GM21576 (cell line): ENCODE data around the gene PFKFB4.
"Not testable (repeated sequence)": the region's sequence is repeated elsewhere in the genome, so short reads cannot be mapped to it uniquely, and the experiment has no call there.

Experiments used
- ATAC-seq: cut with Tn5 transposase; IDR thresholded peaks from one replicate; pipeline ENCODE4 v1.9.1; 2021; ENCODE audit warnings: mild to moderate bottlenecking, moderate library complexity; ENCODE audit not compliant: unreplicated experiment

The PFKFB4 gene

GRCh38 chr3:48561045-48561736, 4.6 kb upstream of the PFKFB4 start:
- ATAC-seq = no peak

- ATAC-seq = no peak
Observed at GRCh38 chr3:48560648-48561018, 4.0 kb upstream of the PFKFB4 start.

GRCh38 chr3:48558493-48559134, 2.0 kb upstream of the PFKFB4 start:
- no peak for ATAC-seq

GRCh38 chr3:48555949-48556795, 431 bp downstream of the PFKFB4 start:
- ATAC-seq = no peak

GRCh38 chr3:48555231-48555948, 1.2 kb downstream of the PFKFB4 start:
- ATAC-seq = no peak

GRCh38 chr3:48553886-48554845, 2.4 kb downstream of the PFKFB4 start:
- ATAC-seq = no peak

GRCh38 chr3:48553361-48553760, 3.2 kb downstream of the PFKFB4 start:
- ATAC-seq = no peak

- ATAC-seq = no peak
Observed at GRCh38 chr3:48552111-48552951, 4.3 kb downstream of the PFKFB4 start.

GRCh38 chr3:48551651-48552050, 5.0 kb downstream of the PFKFB4 start:
- not testable (repeated sequence) for ATAC-seq

GRCh38 chr3:48548729-48549705, 7.6 kb downstream of the PFKFB4 start:
- ATAC-seq = peak; percentile 58

- no peak for ATAC-seq
Observed at GRCh38 chr3:48548126-48548525, 8.5 kb downstream of the PFKFB4 start.

GRCh38 chr3:48546203-48546829, 10.3 kb downstream of the PFKFB4 start:
- ATAC-seq = no peak

GRCh38 chr3:48544141-48544540, 12.5 kb downstream of the PFKFB4 start:
- ATAC-seq = no peak

GRCh38 chr3:48543271-48543866, 13.2 kb downstream of the PFKFB4 start:
- no peak for ATAC-seq

- ATAC-seq = no peak
Observed at GRCh38 chr3:48538451-48538850, 18.2 kb downstream of the PFKFB4 start.

- no peak for ATAC-seq
Observed at GRCh38 chr3:48536785-48537184, 19.8 kb downstream of the PFKFB4 start.

GRCh38 chr3:48536116-48536515, 20.5 kb downstream of the PFKFB4 start:
- ATAC-seq = no peak
